ENCODE data around the gene HOXD9. TPM values are rescaled to one million over a fixed set of nuclear protein-coding genes. Genes with fewer than 3 reads are reported as not detected.

The HOXD9 gene
- total RNA-seq, 2 experiments from 2014 or later = not detected

GRCh38 chr2:176167398-176167797 is 44.9 kb downstream of the HOXD9 start:
- Mint-ChIP-seq H3K27me3 (peaks cover 81% of the 10 kb centered on the region), H3K36me3 (ENCODE audit: low read depth) (peaks cover 3% of the 10 kb centered on the region), H3K27ac (no peak overlapping the region), H3K4me1 (ENCODE audit: low read depth) (peaks cover 13% of the 10 kb centered on the region), H3K9me3 (peaks cover 5% of the 10 kb centered on the region), H3K4me3 (no peak overlapping the region)
- POLR2A ChIA-PET = interaction anchor here (0.6 kb wide), 1 partner anchor 87 kb away, joined by 3 read pairs; no protein-coding TSS in a partner anchor
- TF ChIP-seq CTCF (IDR thresholded peaks at IDR 0.05) = no peak
- intact Hi-C loops (cut with micrococcal nuclease) = no loop called here
- DNase-seq (no peak), ATAC-seq (no peak)
- CTCF ChIA-PET = no interaction called here

GRCh38 chr2:176169181-176169580 is 46.7 kb downstream of the HOXD9 start:
- no peak for ATAC-seq
- peaks cover 19% of the 10 kb centered on the region for H3K4me1 Mint-ChIP-seq (ENCODE audit: low read depth)

DNA sequence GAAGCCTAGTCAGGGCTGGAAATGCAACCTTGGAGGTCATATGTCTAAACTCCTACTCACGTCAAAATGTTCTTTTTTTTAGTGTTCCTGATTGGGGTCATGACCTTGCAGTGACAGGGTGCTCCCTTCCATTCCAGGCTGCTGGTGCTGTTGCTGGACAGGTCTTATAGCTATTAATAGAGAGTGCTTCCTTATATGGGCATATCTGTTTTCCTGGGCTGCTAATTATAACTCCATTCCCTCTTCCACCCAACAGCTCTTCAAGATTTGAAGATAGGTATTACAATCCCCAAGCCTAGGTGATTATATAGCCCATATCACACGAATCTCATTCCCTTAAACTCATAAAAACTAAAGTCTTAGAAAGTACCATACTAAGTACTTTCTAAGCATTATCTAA is 47.2 kb downstream of the HOXD9 start:
- TF ChIP-seq CTCF (IDR thresholded peaks at IDR 0.05) = no peak
- Mint-ChIP-seq H3K27ac (no peak overlapping the region), H3K36me3 (ENCODE audit: low read depth) (no peaks in the 10 kb centered on the region), H3K27me3 (peaks cover 81% of the 10 kb centered on the region), H3K4me1 (ENCODE audit: low read depth) (peaks cover 14% of the 10 kb centered on the region), H3K4me3 (no peak overlapping the region), H3K9me3 (peaks cover 1% of the 10 kb centered on the region)
- CTCF ChIA-PET = interaction anchor here (0.7 to 1.4 kb wide), 3 partner anchors 9 to 29 kb away, joined by 3 to 5 read pairs (median 3); no protein-coding TSS in a partner anchor
- ATAC-seq (no peak), DNase-seq (no peak)
- intact Hi-C loops (cut with micrococcal nuclease) = loop anchor here (5.0 kb wide), 1 partner anchor 37 kb away; no protein-coding TSS in a partner anchor
- POLR2A ChIA-PET = no interaction called here

More at GRCh38 chr2:176169181-176169580, 46.7 kb downstream of the HOXD9 start:
- Mint-ChIP-seq H3K9me3 (peaks cover 1% of the 10 kb centered on the region), H3K27ac (no peak overlapping the region), H3K36me3 (ENCODE audit: low read depth) (peaks cover under 1% of the 10 kb centered on the region), H3K27me3 (peaks cover 82% of the 10 kb centered on the region), H3K4me3 (no peak overlapping the region)
- POLR2A ChIA-PET = no interaction called here
- DNase-seq = no peak
- no peak for TF ChIP-seq CTCF (IDR thresholded peaks at IDR 0.05)
- CTCF ChIA-PET = interaction anchor here (0.7 to 1.4 kb wide), 3 partner anchors 10 to 29 kb away, joined by 3 to 5 read pairs (median 3); no protein-coding TSS in a partner anchor
- intact Hi-C loops (cut with micrococcal nuclease) = no loop called here

DNA sequence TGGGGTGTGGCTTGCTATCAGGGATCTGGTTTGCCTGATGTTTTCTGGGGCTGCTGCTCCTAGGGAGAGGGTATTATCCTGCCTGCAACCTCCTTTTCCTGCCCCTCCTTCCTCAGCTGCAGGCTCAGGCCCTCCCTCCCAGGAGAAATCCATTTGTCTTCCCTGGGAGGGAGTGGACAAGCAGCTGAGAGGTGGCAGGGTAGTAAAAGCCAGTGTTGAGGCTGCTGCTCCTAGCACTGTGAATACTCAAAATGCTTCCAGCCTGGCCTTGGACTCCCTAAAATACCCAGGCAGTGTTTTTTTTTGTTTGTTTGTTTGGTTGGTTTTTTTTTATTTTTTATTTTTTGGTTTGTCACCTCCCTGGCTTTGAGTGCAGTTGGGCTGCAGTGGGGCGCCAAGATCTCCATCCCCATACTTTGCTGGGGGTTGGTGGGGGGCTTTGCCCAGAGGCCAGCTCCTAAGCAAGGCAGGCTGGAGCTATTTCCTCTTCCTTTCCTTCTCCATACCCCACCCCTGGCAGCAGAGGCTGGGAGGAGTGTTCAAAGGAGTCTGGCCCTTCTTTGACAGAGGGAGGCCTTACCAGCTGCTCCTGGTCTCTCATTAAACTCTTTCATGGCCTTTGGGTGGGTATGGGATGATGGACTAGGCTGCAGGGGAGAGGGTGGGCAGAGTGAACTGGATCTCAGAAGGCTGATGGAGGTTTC is 48.2 kb downstream of the HOXD9 start:
- intact Hi-C loops (cut with micrococcal nuclease) = loop anchor here (5.0 kb wide), 1 partner anchor 38 kb away; no protein-coding TSS in a partner anchor
- peaks cover 80% of the 10 kb centered on the region for H3K27me3 Mint-ChIP-seq
- ATAC-seq = no peak
- H3K4me3 Mint-ChIP-seq = no peak overlapping the region
- no peak for TF ChIP-seq CTCF (IDR thresholded peaks at IDR 0.05)
- CTCF ChIA-PET = no interaction called here
- peaks cover 14% of the 10 kb centered on the region for H3K4me1 Mint-ChIP-seq (ENCODE audit: low read depth)
- H3K9me3 Mint-ChIP-seq = peaks cover 1% of the 10 kb centered on the region
- no peak overlapping the region for H3K27ac Mint-ChIP-seq
- no peak for DNase-seq
- no peaks in the 10 kb centered on the region for H3K36me3 Mint-ChIP-seq (ENCODE audit: low read depth)
- POLR2A ChIA-PET = no interaction called here

DNA sequence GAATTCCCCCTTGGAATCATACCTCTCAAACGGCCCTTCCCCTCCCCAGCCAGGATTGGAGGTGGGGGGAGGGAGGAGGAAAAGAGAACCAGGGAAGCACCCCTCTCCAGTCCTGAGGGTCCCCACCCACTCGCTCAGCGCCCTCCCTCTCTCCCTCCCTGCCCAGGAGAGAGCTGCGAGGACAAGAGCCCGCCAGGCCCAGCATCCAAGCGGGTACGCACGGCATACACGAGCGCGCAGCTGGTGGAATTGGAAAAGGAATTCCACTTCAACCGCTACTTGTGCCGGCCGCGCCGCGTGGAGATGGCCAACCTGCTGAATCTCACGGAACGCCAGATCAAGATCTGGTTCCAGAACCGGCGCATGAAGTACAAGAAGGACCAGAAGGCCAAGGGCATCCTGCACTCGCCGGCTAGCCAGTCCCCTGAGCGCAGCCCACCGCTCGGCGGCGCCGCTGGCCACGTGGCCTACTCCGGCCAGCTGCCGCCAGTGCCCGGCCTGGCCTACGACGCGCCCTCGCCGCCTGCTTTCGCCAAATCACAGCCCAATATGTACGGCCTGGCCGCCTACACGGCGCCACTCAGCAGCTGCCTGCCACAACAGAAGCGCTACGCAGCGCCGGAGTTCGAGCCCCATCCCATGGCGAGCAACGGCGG is 49.0 kb downstream of the HOXD9 start:
- H3K27ac Mint-ChIP-seq = no peak overlapping the region
- H3K9me3 Mint-ChIP-seq = peaks cover 1% of the 10 kb centered on the region
- H3K4me1 Mint-ChIP-seq (ENCODE audit: low read depth) = peaks cover 14% of the 10 kb centered on the region
- no peak for ATAC-seq
- H3K4me3 Mint-ChIP-seq = no peak overlapping the region
- no peak for TF ChIP-seq CTCF (IDR thresholded peaks at IDR 0.05)
- no peak for DNase-seq
- ChIA-PET POLR2A (no interaction called here), CTCF (no interaction called here)
- intact Hi-C loops (cut with micrococcal nuclease) = loop anchor here (5.0 kb wide), 1 partner anchor 39 kb away; no protein-coding TSS in a partner anchor
- peaks cover 81% of the 10 kb centered on the region for H3K27me3 Mint-ChIP-seq
- H3K36me3 Mint-ChIP-seq (ENCODE audit: low read depth) = no peaks in the 10 kb centered on the region
